GM21447 (cell line): Measurements from ENCODE around the gene LY86.
A peak's percentile ranks its signal among the peaks of the same experiment; 100 is the strongest.

Experiments
- ATAC-seq: cut with Tn5 transposase; IDR thresholded peaks from one replicate; pipeline ENCODE4 v1.9.1; 2021; ENCODE audit not compliant: unreplicated experiment

The LY86 gene

DNA sequence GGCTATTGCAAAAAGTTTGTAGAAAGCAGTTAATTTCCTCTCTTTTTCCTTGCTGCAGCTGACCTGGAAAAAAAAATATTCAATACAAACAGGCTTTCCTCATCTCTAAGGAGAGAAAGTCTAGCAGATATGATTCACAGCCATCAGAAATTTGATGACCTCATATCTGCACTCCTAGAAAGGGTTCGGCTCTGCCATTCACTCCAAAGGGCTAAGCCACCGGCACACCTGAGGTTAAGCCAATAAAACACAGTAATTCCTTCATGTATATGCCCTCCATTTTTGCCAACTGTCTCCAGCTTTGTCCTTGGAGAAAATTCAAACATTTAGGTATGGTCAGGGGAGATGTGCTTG, 18.7 kb upstream of the LY86 start:
- ATAC-seq: no peak

DNA sequence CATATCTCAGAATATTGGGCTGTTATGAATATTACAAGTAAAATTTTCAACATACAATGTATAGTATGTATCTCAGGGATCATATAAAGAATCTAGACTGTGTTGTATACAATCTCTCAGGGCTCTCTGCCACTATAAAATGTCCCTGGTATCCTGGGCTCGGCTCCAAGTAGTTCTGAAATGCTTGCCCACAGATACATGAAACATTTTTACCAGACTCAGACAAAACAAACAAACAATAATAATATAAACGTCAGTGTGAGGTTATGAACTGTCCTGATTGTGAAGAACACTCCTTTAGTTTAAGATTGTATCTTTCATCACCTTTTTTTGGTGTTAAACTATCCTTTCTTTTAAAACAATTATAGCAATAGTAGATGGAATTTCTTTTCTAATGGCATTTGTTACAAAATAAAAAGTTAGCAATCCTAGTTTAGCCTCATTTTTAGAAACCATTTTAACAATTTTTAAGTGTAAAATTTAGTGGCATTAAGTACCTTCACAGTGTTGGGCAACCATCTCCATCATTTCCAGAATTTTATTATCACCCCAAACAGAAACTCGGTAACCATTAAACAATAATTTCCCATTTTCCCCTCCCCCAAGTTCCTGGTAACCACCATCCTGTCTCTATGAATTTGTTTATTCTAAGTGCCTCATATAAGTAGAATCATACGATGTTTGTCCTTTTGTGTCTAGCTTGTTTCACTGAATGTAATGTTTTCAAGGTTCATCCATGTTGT, 17.4 kb upstream of the LY86 start:
- ATAC-seq: no peak

DNA sequence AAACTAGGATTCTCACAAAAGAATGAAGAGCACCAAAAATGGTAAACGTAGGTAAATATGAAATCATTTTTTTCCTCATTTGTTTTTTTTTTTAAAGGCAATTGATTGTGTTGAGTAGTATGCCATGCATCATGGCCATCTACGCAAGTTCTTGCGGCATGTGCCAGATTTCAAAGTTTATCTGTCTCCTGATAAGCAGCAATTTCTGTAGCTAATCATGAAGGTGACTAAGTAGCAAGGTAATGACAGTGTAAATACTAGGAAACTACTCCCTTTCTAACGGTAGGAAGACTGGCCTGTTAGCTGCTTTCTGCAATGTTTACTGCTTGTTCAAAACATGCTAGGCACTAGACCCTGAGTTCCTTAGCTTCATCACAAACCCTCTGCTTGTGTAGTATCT, 13.4 kb upstream of the LY86 start:
- no peak for ATAC-seq

DNA sequence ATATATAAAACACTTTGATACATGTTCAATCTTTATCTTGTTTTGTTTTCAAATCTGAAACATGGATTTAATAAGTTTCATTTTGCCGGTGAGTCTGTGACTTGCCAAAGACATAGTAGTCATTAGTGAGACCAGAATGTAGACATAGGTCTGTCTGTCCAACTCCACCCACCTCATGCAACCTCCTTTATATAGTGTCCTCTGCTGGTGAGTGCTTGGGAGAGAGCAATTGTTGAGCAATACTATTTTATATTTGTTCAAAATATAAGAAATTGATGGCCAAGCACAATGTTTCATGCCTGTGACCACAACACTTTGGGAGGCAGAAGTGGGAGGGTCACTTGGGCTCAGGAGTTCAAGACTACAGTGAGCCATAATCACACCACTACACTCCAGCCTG, 10.8 kb upstream of the LY86 start:
- no peak for ATAC-seq

DNA sequence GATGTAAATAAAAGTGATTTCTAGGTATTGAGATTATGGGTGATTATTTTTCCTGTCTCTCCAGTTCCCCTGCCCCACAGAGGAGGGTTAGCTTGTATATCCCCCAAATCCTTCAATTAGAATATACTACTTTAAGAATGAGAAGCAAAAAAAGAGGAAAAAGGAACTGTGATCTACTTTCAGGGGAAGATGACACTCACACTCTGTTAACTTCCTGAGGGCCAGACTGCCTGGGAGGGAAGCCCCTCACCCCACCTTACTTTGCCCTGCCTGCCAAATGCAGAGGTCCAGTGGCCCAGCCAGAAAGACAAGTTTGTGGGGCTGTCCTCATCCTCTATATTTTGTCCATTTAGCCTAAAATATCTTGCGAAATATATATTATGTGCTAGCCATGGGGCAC, 9.2 kb upstream of the LY86 start:
- ATAC-seq: no peak

DNA sequence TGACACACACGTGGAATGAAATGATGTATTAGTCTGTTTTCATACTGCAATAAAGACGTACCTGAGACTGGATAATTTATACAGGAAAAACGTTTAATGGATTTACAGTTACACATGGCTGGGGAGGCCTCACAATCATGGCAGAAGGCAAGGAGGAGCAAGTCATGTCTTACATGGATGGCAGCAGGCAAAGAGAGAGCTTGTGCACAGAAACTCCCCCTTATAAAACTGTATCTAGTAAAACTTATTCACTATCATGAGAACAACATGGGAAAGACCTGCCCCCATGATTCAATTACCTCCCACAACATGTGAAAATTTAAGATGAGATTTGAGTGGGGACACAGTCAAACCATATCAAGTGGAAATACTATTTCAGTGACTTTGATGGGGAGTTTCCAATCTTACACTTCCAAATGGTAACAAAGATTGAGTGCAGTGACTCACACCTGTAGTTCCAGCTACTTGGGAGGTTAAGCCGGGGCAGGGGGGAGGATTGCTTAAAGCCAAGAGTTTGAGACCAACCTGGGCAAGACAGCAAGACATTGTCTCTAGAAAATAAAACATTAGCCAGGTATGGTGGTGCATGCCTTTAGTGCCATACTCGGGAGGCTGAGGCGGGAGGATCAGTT, 8.2 kb upstream of the LY86 start:
- ATAC-seq: no peak

DNA sequence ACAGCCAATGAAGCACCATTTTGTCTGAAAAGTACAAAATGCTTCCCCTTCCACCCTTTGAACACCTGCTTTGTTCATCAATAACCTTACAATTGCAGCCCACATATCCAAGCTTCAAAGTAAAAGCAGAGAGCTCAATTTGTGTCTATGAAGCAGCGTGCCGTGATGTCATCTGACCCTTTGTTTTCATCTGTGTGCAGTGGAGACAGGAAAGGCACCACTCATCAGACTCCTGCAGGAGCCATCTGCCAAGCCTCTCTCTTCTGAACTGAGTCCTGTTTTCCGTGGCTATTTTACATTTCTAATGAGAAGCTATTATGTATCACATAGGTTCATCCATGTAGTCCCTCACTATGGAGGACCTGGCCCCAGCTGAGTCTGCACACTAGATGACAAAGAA, 7.5 kb upstream of the LY86 start:
- no peak for ATAC-seq

DNA sequence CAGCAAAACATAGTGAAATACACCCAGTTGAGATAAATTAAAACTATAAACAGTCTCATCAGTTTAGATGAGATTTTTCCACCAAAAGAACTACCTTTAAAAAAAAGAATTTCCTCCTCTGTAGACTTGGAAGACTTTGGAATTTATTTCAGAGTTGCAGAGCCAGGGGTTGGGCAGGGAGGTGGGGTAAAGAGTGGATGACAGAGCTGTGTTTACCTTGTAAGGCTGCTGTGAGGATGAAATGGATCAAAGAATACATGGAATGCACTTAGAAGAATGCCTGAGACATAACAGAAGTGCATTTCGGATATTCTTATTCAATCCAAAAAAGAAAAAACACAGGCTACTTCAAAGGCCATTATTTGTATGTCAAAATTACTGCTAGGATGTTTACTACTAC, 6.4 kb upstream of the LY86 start:
- no peak for ATAC-seq

DNA sequence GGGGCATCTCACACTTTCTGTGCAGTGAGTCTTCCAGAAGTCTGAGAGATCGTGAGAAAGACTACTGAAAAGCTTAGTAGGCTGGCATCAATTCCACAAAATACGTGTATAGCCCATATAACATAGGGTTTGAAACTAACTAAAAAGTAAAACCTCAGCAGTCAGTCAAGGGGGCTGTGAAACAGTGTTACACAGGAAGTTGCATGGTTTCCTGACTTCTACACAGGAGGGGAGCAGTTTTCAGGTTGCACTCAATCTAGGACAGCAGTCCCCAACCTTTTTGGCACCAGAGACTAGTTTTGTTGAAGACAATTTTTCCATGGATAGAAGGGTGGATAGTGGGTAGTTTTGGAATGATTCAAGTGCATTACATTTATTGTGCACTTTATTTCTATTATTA, 4.7 kb upstream of the LY86 start:
- no peak for ATAC-seq

DNA sequence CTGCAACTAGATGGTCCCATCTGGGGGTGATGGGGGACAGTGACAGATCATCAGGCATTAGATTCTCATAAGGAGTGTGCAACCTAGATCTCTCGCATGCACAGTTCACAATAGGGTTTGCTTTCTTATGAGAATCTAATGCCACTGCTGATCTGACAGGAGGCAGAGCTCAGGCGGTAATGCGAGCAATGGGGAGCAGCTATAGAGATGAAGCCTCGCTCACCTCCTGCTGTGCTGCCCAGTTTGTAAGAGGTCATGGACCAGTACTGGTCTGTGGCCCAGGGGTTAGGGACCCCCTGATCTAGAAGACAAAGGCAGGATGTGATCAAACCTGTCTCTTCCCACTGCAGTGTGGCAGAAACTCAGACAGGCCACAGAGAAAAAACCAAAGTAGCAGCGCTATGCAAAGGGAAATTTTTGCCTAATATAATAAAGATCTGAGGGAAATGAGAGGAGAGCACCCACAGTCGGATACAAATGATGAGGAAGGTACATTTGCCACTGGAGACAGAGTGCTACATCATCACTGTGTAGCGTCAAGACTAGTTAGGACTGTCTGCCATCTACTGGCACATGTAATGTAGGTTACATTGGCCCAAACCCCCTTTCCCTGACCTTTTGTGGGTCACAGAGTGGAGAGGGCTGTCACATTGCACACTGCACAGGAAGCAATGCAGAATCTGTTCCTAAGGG, 4.1 kb upstream of the LY86 start:
- ATAC-seq: peak; percentile 14

DNA sequence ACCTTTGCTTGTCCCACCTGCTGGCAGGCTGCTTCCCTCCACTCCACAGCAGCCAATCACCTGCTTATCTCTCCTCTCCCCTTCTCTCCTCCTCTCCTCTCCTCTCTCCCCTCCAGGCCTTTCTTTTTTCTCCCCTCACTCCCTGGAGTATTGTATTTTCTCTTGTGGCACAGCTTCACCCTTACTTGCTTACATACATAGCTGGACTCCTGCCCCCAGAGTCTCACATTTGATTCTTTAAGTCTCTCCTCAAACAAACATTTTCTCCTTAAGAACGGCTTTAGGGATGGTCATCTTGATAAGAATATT, 3.6 kb upstream of the LY86 start:
- ATAC-seq: no peak

DNA sequence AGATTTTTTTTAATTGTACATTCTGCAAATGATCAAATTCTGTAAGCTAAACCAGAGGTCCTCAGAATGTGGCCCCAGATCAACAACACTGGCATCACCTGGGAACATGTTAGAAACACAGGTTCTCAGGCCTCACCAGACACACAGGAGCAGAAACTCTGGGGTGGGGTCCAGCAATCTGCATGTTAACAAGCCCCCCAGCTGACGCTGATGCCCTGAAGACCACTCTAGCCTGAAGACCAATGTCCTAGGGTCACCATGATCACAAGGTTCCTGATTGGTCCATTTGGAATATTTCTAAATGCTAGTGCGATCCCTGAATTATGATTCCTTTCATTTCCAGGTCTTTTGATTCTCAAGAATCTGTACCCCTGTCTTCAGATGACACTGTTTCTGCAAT, 2.4 kb upstream of the LY86 start:
- no peak for ATAC-seq

DNA sequence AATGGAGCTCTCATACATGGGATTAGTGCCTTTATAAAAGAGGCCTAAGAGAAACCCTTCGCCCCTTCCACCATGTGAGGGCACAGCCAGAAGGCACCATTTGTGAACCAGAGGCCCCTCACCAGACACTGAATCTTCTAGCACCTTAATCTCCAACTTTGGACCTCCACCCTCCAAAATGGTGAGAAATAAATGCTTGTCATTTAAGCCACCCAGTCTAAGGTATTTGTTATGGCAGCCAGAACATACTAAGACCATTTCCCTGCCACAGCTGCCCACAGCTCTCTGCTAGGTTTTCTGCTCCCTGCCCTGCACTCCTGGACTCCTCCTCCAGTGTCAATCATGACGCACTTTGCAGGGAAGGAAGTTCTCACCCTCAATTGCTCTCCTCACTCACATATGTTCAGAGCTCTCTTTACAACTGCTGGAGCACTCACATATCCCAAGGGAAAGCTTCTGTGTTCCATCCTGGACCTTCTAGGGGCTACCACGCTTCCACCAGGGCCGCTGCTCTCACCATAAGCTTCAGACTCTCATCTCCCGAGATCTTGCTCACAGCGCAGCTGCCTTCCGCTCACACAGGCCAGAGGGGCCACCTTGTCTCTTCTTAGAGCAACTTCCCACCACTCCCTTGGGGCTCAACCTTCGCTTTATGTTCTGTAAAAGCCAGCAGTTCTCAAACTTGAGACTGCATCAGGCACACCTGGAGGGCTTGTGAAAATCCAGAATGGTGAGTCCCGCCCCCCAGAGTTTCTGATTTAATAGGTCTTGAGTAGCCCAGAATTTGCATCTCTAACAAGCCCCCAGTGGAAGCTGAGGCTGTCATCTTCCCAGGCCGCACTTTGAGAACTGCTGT, 1.6 kb upstream of the LY86 start:
- peak; percentile 48 for ATAC-seq

DNA sequence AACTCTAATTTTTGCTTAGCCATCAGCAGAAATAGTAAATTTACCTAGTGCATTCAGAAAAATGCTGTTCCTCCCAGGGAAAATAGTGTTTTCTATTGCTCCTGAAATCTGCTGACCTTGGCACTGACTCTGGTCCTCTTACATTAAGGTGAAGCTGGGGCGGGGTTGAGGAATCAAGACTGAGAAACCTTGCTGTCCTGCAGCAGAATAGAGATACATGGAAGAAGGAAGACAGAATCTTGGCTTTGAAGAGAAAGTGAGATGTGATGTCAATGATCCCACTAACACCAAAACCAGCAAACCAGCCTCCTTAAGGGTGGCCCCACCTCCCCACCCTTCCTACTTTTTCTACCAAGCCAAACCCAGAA, 840 bp upstream of the LY86 start:
- ATAC-seq: no peak

DNA sequence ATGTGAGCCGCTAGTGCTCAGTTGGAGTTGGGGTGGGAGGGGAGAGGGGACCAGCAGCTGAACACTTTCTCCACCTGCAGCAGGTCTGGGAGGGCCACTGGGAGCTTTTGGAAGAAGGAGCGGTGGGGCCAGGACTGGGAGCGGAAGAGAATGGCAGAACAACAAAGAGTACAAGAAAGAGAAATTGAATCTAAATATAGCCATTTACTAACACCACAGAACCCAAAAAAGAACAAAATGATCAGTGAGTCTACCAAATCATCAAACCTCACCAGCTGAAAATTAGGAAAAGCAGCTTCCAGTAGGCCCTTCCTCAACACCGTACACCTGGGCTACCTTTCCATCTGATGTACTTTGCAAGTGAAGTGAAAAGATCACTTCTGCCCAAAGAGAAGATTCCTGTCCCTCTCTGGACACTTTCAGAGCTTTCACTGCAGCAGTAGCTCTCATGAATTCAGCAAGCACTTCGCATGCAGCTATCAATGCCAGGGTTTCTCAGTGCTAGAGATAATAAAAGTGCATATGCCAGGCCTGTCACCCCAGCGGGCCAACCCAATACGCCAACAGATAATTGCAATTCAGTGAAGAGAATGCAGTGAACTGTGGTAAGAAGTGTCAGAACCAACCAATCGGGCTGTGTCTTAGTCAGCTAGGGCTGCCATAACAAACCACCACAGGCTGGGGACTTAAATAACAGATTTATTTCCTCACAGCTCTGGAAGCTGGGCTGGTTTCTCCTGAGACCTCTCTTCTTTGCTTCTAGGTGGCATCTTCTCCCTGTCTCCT, 597 bp downstream of the LY86 start:
- ATAC-seq: no peak

DNA sequence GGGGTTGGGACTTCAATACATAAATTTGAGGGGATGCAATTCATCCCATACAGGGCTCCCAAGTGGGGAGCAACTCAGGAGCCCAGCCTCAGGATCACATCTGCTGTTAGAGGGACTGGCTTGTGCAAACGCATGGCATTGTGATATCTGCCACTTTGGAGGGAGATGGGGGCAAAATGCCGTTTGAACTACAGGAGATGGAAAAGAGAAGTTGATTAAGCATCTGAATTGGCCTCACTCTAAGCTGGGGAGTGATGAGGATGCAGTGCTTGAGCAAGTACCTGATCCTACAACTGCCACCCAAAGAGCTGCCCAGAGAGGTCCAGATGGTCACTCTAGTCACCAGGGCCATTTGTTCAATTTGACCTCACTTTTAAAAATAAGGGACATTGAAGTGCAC, 2.0 kb downstream of the LY86 start:
- ATAC-seq: no peak

DNA sequence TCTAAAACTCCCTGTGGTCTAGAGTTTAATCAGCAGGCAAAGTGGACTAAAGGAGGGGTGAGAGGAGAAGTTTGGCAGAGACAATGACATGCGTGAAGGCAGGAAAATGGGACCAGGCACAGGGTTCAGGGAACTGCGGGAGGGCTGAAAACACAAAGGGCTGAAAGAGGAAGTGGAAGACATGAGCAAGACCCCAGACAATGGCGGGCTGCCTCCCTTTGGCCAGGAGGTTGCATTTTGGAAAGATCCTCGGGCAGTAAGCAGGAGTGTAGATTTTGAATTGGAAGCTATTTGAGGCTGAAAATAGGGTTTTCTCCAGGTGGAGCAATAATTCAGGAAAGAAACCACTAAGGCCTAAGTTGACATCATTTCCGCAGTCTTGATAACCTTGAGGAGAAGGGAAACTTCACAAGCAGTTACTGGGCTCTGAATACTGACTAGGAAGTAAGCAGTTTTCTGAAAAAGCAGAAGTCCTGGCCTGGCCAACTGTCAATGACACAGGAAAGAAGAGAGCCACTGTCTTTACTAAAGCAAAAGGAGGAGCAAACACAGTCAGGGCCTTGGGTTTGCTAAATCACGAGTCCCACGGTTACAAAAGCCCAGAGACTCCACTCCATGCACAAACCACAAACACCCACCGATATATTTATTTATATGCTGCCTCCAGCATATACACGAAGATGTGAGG, 3.4 kb downstream of the LY86 start:
- ATAC-seq: peak; percentile 28

DNA sequence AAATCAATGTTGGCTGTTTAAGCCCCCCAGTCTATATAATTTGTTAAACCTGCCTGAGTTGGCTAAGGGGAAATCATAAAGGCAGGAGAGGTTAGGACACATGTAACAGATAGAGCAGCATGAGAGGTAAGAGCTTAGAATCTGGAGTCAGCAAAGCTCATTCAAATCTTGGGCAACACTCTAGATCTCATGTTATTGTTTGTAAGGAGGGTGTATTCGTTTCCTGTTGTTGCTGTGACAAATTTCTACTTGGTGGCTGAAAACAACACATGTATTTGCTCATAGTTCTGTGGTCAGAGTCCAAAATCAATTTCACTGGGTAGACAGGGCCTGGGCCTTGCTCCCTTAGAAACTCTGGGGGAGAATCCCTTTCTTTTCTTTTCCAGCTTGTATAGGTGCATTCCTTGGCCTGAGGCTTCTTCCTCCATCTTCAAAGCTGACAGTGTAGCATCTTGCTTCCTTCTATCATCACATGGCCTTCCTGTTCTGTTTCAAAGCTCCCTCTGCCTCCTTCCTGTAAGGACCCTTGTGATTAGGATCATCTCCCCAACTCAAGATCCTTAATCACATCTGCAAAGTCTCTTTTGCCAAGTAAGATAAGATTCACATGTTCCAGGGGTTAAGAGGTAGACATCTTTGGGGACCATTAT, 4.4 kb downstream of the LY86 start:
- no peak for ATAC-seq

DNA sequence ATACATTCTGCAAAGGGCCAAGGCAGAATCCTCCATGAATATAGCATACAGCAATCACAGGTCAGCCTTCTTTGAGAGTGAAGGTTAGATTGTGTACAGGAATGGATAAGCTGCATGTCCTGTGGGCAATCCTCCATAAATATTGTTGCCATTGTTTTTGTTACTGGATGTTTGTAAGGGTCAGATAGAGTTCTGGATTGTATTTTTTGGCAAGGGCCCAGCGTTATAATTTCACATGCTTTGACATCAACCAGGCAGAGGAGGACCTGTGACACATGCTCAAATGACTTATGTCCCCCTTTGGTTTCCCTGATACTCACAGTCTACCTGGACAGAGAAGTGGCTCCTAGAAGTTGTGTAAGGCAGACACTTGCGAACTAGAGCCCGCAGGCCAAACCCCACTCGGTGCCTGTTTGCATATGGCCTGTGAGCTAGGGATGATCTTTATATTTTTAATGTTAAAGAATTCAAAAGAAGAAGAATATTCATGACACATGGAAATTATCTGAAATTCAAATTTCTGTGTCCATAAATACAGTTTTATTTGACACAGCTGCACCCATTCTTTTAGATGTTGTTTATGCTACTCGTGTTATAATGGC, 5.4 kb downstream of the LY86 start:
- no peak for ATAC-seq

DNA sequence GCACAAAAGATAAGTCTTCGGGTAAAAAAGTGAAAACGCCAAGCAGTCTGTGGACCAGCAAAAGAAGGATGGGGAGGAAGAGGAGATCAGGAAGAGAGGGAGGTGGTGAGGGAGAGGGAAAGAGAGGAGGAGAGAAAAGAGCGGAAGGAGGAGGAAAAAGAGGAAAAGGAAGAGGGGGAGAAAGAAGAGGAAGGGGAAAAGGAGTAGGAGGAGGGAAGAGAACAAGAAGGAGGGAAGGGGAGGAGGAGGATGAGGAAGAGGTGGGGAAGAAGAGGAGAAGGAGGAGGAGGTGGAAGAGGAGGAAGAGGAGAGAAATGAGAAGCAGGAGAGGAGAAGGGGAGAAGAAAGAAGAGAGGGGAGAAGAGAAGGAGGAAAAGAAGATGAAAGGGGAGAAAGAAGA, 6.5 kb downstream of the LY86 start:
- no peak for ATAC-seq
